ENCODE data around the gene LRP6. TPM values are rescaled to one million over a fixed set of nuclear protein-coding genes. Genes with fewer than 3 reads are reported as not detected.

The LRP6 gene
- total RNA-seq, 1 donor from 2014 or later, result 55.8 TPM

DNA sequence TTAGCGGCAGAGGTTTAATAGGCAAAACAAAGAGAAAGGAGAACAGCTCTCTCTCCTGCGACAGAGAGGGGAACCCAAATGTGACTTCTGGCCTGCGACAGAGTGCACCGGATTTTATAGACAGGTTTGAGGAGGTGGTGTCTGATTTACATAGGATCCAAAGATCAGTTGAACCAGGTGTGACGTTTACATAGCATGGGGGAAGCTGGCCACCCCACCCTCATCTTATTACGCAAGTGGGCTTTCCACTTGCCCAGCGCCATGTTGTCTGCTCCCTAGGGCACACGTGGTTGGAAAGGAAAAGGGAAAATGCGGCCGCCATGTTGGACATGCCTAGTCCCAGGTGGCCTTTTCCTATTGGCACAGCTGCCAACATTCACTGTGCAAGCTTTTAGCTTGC is 178.7 kb downstream of the LRP6 start:
- Histone ChIP-seq H3K4me3 (no peak overlapping the region), H3K36me3 (no peaks in the 10 kb centered on the region), H3K4me1 (peaks cover 9% of the 10 kb centered on the region), H3K27me3 (no peaks in the 10 kb centered on the region), H3K9me3 (no peaks in the 10 kb centered on the region), H3K27ac (no peak overlapping the region)
- TF ChIP-seq, protein P1, sequence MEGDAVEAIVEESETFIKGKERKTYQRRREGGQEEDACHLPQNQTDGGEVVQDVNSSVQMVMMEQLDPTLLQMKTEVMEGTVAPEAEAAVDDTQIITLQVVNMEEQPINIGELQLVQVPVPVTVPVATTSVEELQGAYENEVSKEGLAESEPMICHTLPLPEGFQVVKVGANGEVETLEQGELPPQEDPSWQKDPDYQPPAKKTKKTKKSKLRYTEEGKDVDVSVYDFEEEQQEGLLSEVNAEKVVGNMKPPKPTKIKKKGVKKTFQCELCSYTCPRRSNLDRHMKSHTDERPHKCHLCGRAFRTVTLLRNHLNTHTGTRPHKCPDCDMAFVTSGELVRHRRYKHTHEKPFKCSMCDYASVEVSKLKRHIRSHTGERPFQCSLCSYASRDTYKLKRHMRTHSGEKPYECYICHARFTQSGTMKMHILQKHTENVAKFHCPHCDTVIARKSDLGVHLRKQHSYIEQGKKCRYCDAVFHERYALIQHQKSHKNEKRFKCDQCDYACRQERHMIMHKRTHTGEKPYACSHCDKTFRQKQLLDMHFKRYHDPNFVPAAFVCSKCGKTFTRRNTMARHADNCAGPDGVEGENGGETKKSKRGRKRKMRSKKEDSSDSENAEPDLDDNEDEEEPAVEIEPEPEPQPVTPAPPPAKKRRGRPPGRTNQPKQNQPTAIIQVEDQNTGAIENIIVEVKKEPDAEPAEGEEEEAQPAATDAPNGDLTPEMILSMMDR (IDR thresholded peaks at IDR 0.05), result no peak
- intact Hi-C loops (cut with DNase I), result loop anchor here (10.0 kb wide), 1 partner anchor 247 kb away; no protein-coding TSS in a partner anchor
- no peak for DNase-seq
- ATAC-seq, result no peak

DNA sequence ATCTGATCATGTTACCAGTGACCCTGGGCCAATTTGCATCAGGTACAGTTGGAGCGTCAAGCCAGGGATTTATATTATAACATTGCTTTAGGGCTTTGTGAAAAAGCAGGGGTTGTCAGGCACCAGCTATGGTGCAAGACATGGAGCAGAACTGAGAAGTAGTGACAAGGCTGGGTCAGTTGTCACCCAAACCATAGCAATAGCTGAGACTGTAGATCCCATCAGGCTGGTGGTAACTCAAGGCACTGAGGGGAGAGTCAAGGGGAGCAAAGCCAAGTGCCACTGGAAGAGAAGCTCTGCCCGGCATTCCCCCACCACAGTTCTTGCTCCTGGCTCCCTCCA is 179.2 kb downstream of the LRP6 start:
- intact Hi-C loops (cut with DNase I), result loop anchor here (10.0 kb wide), 1 partner anchor 247 kb away; no protein-coding TSS in a partner anchor

GRCh38 chr12:12086973-12087692 is 179.7 kb downstream of the LRP6 start:
- ATAC-seq, result no peak
- intact Hi-C loops (cut with DNase I), result loop anchor here (10.0 kb wide), 1 partner anchor 248 kb away; no protein-coding TSS in a partner anchor
- TF ChIP-seq, protein P1 (IDR thresholded peaks at IDR 0.05), result no peak

More for the DNA sequence above, 179.2 kb downstream of the LRP6 start:
- DNase-seq (no peak), ATAC-seq (no peak)
- Histone ChIP-seq H3K4me3 (no peak overlapping the region), H3K4me1 (peaks cover 9% of the 10 kb centered on the region), H3K9me3 (no peaks in the 10 kb centered on the region), H3K27ac (no peak overlapping the region), H3K36me3 (no peaks in the 10 kb centered on the region), H3K27me3 (no peaks in the 10 kb centered on the region)
- TF ChIP-seq, protein P1 (IDR thresholded peaks at IDR 0.05), result no peak

DNA sequence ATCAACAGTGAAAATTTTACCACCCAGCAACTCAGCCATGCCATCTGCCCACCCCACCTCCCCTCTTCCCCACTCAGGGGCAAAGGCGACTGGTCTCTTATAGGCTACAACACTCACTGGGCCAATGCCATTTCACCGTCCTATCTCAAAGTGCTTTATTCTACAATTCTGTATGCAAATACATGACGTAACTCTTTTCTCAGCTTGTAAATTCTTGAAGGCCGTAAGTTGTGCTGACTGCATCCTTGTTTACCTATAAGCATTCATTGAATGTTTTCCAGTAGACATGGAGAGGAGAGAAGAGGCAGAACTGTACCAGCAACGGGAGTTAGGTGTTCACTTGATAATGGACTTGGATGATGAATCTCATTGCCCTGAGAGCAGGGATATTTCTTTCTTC is 180.5 kb downstream of the LRP6 start:
- Histone ChIP-seq H3K9me3 (no peaks in the 10 kb centered on the region), H3K4me3 (no peak overlapping the region), H3K27ac (no peak overlapping the region), H3K27me3 (no peaks in the 10 kb centered on the region), H3K4me1 (peaks cover 12% of the 10 kb centered on the region), H3K36me3 (no peaks in the 10 kb centered on the region)
- intact Hi-C loops (cut with DNase I), result loop anchor here (10.0 kb wide), 1 partner anchor 248 kb away; no protein-coding TSS in a partner anchor
- DNase-seq, result no peak
- TF ChIP-seq, protein P1 (IDR thresholded peaks at IDR 0.05), result no peak
- ATAC-seq, result peak; percentile 6

More at GRCh38 chr12:12086973-12087692, 179.7 kb downstream of the LRP6 start:
- Histone ChIP-seq H3K9me3 (no peaks in the 10 kb centered on the region), H3K36me3 (no peaks in the 10 kb centered on the region), H3K27ac (no peak overlapping the region), H3K27me3 (no peaks in the 10 kb centered on the region), H3K4me3 (no peak overlapping the region), H3K4me1 (peaks cover 10% of the 10 kb centered on the region)
- DNase-seq, result no peak

DNA sequence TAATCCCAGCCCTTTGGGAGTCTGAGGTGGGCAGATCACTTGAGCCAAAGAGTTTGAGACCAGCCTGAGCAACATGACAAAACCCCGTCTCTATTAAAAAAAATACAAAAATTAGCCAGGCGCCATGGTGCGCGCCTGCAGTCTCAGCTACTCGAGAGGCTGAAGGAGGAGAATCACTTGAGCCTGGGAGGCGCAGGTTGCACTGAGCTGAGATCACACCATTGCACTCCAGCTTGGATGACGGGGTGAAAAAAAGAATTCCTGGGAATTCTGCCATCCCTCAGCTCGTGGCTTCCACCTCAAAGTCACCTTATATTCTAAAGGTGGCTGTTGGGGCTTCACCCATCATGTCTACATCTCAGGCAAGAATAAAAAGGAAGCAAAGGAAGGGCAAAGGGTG is 183.2 kb downstream of the LRP6 start:
- peak; percentile 17 for ATAC-seq
- Histone ChIP-seq H3K4me1 (peaks cover 12% of the 10 kb centered on the region), H3K27me3 (no peaks in the 10 kb centered on the region), H3K36me3 (no peaks in the 10 kb centered on the region), H3K9me3 (no peaks in the 10 kb centered on the region), H3K27ac (no peak overlapping the region), H3K4me3 (no peak overlapping the region)
- intact Hi-C loops (cut with DNase I), result loop anchor here (10.0 kb wide), 1 partner anchor 251 kb away; no protein-coding TSS in a partner anchor
- DNase-seq, result no peak
- TF ChIP-seq, protein P1 (IDR thresholded peaks at IDR 0.05), result no peak
